Glutamatergic neuron (in vitro differentiated cells): ENCODE data around the gene BTNL2. TPM values are rescaled to one million over a fixed set of nuclear protein-coding genes. Genes with fewer than 3 reads are reported as not detected.

ENCODE experiments used
- DNase-seq: peaks from one replicate; pipeline ENCODE4 v3.0.0; 2022
- H3K27ac Mint-ChIP-seq: one replicate; pipeline ENCODE4 v1.8.0; 2020; ENCODE audit warnings: mild to moderate bottlenecking, mixed read lengths, inconsistent platforms; ENCODE audit not compliant: unreplicated experiment
- H3K27me3 Mint-ChIP-seq: one replicate; pipeline ENCODE4 v1.8.0; 2020; ENCODE audit warnings: mild to moderate bottlenecking, moderate library complexity, mixed read lengths, inconsistent platforms; ENCODE audit not compliant: unreplicated experiment
- H3K36me3 Mint-ChIP-seq: one replicate; pipeline ENCODE4 v1.8.0; 2020; ENCODE audit warnings: mild to moderate bottlenecking, mixed read lengths, inconsistent platforms; ENCODE audit not compliant: unreplicated experiment
- H3K4me1 Mint-ChIP-seq: one replicate; pipeline ENCODE4 v1.8.0; 2020; ENCODE audit warnings: mild to moderate bottlenecking, low read depth, mixed read lengths, inconsistent platforms; ENCODE audit not compliant: unreplicated experiment
- H3K4me3 Mint-ChIP-seq: one replicate; pipeline ENCODE4 v1.8.0; 2020; ENCODE audit warnings: mild to moderate bottlenecking, mixed read lengths, inconsistent platforms; ENCODE audit not compliant: unreplicated experiment
- H3K9me3 Mint-ChIP-seq: one replicate; pipeline ENCODE4 v1.8.0; 2020; ENCODE audit warnings: mild to moderate bottlenecking, moderate library complexity, mixed read lengths, inconsistent platforms; ENCODE audit not compliant: unreplicated experiment
- CTCF ChIP-seq: fragments of 200-600 bp; sonication (generic); IDR thresholded peaks from one replicate; pipeline ENCODE4 v1.5.0; 2021; ENCODE audit not compliant: partially characterized antibody, unreplicated experiment
- total RNA-seq: library from RNA; stranded (reverse); fragmentation: NEBNext Ultra II Directional; extraction: Animal tissue kit (Norgen Biotek cat#: 25700); gene quantifications from one replicate; pipeline ENCODE4 v1.2.1, GENCODE V29; 2021; ENCODE audit not compliant: unreplicated experiment

Gene BTNL2
- total RNA-seq, 1 donor from 2014 or later, result not detected

- H3K27ac Mint-ChIP-seq, result no peak overlapping the region
- H3K4me3 Mint-ChIP-seq, result no peak overlapping the region
- DNase-seq, result no peak
- H3K4me1 Mint-ChIP-seq, result no peaks in the 10 kb centered on the region
- peaks cover 4% of the 10 kb centered on the region for H3K36me3 Mint-ChIP-seq
- no peaks in the 10 kb centered on the region for H3K9me3 Mint-ChIP-seq
- no peak for TF ChIP-seq CTCF
- H3K27me3 Mint-ChIP-seq, result no peaks in the 10 kb centered on the region
These were observed 24.1 kb downstream of the BTNL2 start for GRCh38 chr6:32382757-32383420.

- H3K36me3 Mint-ChIP-seq, result no peaks in the 10 kb centered on the region
- no peak for DNase-seq
- peaks cover 2% of the 10 kb centered on the region for H3K27me3 Mint-ChIP-seq
- no peak overlapping the region for H3K27ac Mint-ChIP-seq
- no peaks in the 10 kb centered on the region for H3K9me3 Mint-ChIP-seq
- TF ChIP-seq CTCF, result no peak
- no peak overlapping the region for H3K4me3 Mint-ChIP-seq
- peaks cover 3% of the 10 kb centered on the region for H3K4me1 Mint-ChIP-seq
These were observed 27.4 kb downstream of the BTNL2 start for GRCh38 chr6:32379545-32379944.

GRCh38 chr6:32375739-32376529 is 31.0 kb downstream of the BTNL2 start:
- H3K4me3 Mint-ChIP-seq, result no peak overlapping the region
- H3K36me3 Mint-ChIP-seq, result peaks cover 4% of the 10 kb centered on the region
- DNase-seq, result no peak
- H3K4me1 Mint-ChIP-seq, result peaks cover 3% of the 10 kb centered on the region
- peaks cover 2% of the 10 kb centered on the region for H3K27me3 Mint-ChIP-seq
- no peak overlapping the region for H3K27ac Mint-ChIP-seq
- H3K9me3 Mint-ChIP-seq, result no peaks in the 10 kb centered on the region
- no peak for TF ChIP-seq CTCF

- no peak within 1 kb of the TSS for H3K27ac Mint-ChIP-seq
- H3K36me3 Mint-ChIP-seq, result peaks cover 4% of the 10 kb centered on the region
These were observed 35.2 kb downstream of the BTNL2 start, which contains the start of gene TSBP1 for GRCh38 chr6:32371803-32372202. Gene TSBP1, minus strand, starts transcription at chr6:32371903. Its CDS starts 197 bp downstream, at chr6:32371706.

More at GRCh38 chr6:32371803-32372202, 35.2 kb downstream of the BTNL2 start, which contains the start of gene TSBP1:
- peaks cover 2% of the 10 kb centered on the region for H3K27me3 Mint-ChIP-seq
- no peak for TF ChIP-seq CTCF
- H3K4me1 Mint-ChIP-seq, result peaks cover 3% of the 10 kb centered on the region
- H3K4me3 Mint-ChIP-seq, result no peak within 1 kb of the TSS
- H3K9me3 Mint-ChIP-seq, result peaks cover 2% of the 10 kb centered on the region
- no peak for DNase-seq
